Measurements from ENCODE around the gene PVALB.

- TF ChIP-seq SETDB1 (IDR thresholded peaks at IDR 0.05; ENCODE audit: low read length) (no peak), CTCF (IDR thresholded peaks at IDR 0.05 in 2 of 3, conservative IDR thresholded peaks at IDR 0.05 in 1 of 3; ENCODE audit: insufficient read depth in 2 of 3, low read depth in 1 of 3, low read length in 3 of 3) (no peak), TAF1 (IDR thresholded peaks at IDR 0.05; ENCODE audit: control insufficient read depth, extremely low read depth, insufficient read depth, low read length, severe bottlenecking) (no peak), SMC3 (conservative IDR thresholded peaks at IDR 0.05; ENCODE audit: insufficient read depth, low read depth, low read length) (no peak), HNRNPLL (IDR thresholded peaks at IDR 0.05; ENCODE audit: low read depth, low read length, poor library complexity, severe bottlenecking) (no peak), REST (IDR thresholded peaks at IDR 0.05; ENCODE audit: borderline replicate concordance) (no peak), REST (CRISPR knock-in tag; IDR thresholded peaks at IDR 0.05; ENCODE audit: low read depth) (no peak), SLC30A9 (CRISPR knock-in tag; IDR thresholded peaks at IDR 0.05) (no peak), POLR2AphosphoS5 (IDR thresholded peaks at IDR 0.05; ENCODE audit: control insufficient read depth, insufficient read depth, low read depth, low read length) (no peak), CREB3 (tag; conservative IDR thresholded peaks at IDR 0.05; ENCODE audit: low read depth) (no peak), ZNF384 (IDR thresholded peaks at IDR 0.05; ENCODE audit: low read depth, low read length) (no peak), POLR2A (conservative IDR thresholded peaks at IDR 0.05) (no peak), SAP30 (IDR thresholded peaks at IDR 0.05; ENCODE audit: borderline replicate concordance, insufficient read depth, low read depth, low read length, poor library complexity, severe bottlenecking) (no peak), RAD21 (CRISPR knock-in tag; conservative IDR thresholded peaks at IDR 0.05 in 1 of 2, IDR thresholded peaks at IDR 0.05 in 1 of 2) (no peak)
These were observed 45.3 kb downstream of the PVALB start for GRCh38 chr22:36771356-36772063.

Data from K562 (cell line).